Bronchial epithelial cell (primary cell): ENCODE data around the gene OPN1SW. TPM values are rescaled to one million over a fixed set of nuclear protein-coding genes. Genes with fewer than 3 reads are reported as not detected.

Experiments
- DNase-seq: peaks from one replicate; pipeline ENCODE4 v3.0.0-alpha.2; 2010; ENCODE audit warnings: low read depth
- FAIRE-seq: peaks from 2 replicates; lab custom pipeline; 2011; peaks lifted over from hg19 to GRCh38; lab: Jason Lieb, UNC
- H3K27me3 ChIP-seq: 2 replicates; pipeline ENCODE4 v1.5.1; 2011; ENCODE audit warnings: low read length; ENCODE audit not compliant: control insufficient read depth, insufficient read depth
- H3K36me3 ChIP-seq: 2 replicates; pipeline ENCODE4 v1.5.1; 2011; ENCODE audit warnings: low read length; ENCODE audit not compliant: control insufficient read depth, insufficient read depth
- H3K4me3 ChIP-seq: 2 replicates; pipeline ENCODE4 v1.5.1; 2011; ENCODE audit warnings: mild to moderate bottlenecking, low read depth, low read length, control low read depth
- total RNA-seq: library from RNA; depleted of rRNA; stranded (reverse); fragments of >200 nt; gene quantifications from 2 replicates; pipeline ENCODE4 v1.2.1, GENCODE V29; 2014
- TF ChIP-seq, protein P1 (sequence below): IDR thresholded peaks from 2 replicates; pipeline ENCODE4 v1.5.1; 2011; ENCODE audit warnings: mild to moderate bottlenecking, moderate library complexity, low read length, control low read depth, inconsistent platforms; ENCODE audit not compliant: insufficient read depth, severe bottlenecking

The OPN1SW gene
- total RNA-seq, 1 donor from 2014 or later = not detected

DNA sequence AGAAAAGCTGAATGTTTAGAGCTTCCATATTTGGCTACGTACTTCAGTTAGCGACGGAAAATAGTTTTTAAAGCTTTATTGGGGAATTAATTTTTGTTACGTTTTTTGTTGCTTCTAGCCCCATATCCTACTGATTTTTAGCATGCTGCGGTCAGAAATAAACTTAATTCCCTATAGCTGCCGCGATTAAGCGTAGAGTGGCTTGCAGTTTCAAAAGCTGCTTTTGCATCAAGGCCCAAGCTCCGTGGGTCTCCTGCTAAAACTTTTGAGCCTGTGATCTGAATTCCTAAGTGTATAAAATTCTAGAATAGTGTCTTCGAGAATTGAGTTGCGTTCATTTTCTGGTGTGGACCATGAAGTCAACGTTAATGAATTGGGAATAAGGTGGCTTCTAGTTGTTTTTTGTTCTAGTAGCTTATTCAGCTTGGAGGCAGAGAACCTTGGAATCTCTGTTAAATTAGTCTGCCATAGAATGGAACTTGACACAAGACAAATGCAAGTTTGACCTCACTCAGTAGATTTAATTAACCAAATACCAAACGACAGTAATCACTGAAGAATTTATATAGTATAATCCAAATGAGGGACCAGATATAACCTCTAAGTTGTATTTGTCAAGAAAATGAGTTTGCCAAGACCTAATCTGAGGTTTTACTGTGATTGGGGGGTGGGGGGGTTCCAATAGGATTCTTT lies 35.5 kb downstream of the OPN1SW start:
- Histone ChIP-seq H3K36me3 (no peaks in the 10 kb centered on the region), H3K4me3 (peak overlapping the region; percentile 99), H3K27me3 (no peaks in the 10 kb centered on the region)
- FAIRE-seq (no peak), DNase-seq (no peak)
- TF ChIP-seq, protein P1, sequence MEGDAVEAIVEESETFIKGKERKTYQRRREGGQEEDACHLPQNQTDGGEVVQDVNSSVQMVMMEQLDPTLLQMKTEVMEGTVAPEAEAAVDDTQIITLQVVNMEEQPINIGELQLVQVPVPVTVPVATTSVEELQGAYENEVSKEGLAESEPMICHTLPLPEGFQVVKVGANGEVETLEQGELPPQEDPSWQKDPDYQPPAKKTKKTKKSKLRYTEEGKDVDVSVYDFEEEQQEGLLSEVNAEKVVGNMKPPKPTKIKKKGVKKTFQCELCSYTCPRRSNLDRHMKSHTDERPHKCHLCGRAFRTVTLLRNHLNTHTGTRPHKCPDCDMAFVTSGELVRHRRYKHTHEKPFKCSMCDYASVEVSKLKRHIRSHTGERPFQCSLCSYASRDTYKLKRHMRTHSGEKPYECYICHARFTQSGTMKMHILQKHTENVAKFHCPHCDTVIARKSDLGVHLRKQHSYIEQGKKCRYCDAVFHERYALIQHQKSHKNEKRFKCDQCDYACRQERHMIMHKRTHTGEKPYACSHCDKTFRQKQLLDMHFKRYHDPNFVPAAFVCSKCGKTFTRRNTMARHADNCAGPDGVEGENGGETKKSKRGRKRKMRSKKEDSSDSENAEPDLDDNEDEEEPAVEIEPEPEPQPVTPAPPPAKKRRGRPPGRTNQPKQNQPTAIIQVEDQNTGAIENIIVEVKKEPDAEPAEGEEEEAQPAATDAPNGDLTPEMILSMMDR = no peak

DNA sequence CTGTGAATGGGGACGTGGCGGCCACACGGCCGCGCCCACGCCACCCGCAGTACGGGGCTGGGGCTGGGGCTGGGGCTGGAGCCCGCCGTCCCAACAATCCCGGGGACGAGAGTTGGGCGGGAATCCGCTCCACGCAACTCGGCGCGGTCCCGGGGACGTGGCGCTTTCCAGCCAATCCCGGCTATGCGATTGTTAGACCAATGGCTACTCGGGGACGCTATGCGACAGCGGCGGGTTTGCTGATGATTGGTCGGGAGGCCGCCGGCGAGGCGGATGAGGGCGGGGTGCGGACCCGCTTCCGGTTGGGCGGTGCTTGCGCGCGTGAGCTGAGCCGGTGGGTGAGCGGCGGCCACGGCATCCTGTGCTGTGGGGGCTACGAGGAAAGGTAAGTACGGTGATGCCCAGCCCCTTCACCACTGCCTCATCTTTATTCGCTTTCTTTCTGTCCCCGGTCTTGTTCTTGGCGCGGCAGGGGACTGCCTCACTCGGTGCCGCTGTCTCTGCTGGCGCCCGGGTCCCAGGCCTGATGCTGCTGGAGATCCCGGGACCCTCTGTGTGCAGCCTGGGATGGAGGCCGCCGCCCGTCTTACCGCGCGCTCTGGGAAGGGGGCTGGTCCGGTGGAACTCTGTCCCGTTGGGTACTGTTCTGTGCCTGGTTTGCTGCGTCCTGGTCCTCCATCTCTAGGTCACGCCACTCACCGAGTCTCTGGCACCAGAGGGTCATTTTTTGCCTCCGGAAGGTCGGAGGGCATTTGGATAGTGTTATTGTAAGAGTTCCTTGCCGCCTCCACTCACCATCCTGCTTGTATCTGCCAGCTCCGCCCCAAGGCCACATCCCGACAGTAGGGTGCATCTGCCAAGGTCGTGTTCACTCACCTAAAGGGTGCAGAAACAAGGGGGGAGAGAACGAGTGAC lies 36.3 kb downstream of the OPN1SW start, which contains the start of gene CALU:
Gene CALU, plus strand, starts transcription at position 312 of the 915 bp plus-strand sequence. CDS start 9,225 bp downstream, outside the sequence.
- Histone ChIP-seq H3K4me3 (peak within 1 kb of the TSS; percentile 99), H3K36me3 (no peaks in the 10 kb centered on the region), H3K27me3 (no peaks in the 10 kb centered on the region)
- DNase-seq (peak; percentile 89), FAIRE-seq (no peak)
- TF ChIP-seq, protein P1 = no peak

DNA sequence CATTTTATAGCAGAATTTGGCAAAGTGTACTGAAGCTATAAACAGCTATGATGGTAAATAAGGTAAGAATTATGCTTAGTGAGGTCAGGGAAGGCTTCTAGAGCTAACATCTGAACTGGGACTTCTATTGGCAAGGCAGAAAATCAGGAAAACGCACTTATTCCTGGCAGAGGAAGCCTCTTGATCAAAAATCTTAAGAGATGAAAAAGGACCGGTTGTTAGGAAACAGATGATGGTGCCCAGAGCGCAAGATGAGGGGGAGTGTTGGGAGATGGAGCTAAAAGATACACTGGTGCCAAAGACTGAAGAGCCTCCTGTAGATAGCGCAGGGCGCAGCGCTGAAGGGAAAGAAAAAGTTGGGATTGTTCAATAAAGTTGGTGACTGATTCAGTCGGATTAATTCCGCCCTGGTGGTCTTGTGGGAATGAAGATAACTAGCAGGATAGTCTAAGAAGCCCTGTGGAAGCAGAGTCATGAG lies 37.0 kb downstream of the OPN1SW start:
- H3K4me3 ChIP-seq = peak overlapping the region; percentile 99
- no peak for DNase-seq
- H3K36me3 ChIP-seq = no peaks in the 10 kb centered on the region
- TF ChIP-seq, protein P1 = no peak
- no peak for FAIRE-seq
- no peaks in the 10 kb centered on the region for H3K27me3 ChIP-seq

DNA sequence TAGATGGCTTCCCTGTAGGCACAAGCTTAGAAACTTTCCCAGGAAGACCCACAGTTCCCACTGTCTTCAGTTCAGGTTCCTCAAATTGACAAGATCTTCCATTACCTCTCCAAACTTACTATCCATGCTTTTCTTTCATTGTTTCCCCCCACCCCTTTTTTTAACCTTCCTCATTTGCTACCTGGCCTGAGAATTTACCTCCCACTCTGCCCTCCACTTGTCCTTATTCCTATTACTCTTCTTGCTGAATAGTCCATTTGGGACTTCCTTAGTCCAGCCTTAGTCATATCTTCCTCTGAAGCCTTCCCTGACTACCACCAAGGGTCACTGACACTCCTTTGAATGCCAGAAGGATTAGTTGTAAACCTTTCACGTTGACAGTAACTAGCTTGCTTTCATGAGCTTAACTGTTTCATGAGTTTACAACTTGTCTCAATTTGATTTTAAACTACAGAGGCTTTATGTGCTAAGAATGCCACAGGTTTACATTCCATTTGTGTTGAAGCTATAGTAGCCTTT lies 37.7 kb downstream of the OPN1SW start:
- no peaks in the 10 kb centered on the region for H3K36me3 ChIP-seq
- TF ChIP-seq, protein P1 = no peak
- FAIRE-seq = no peak
- DNase-seq = peak; percentile 87
- no peak overlapping the region for H3K4me3 ChIP-seq
- no peaks in the 10 kb centered on the region for H3K27me3 ChIP-seq

DNA sequence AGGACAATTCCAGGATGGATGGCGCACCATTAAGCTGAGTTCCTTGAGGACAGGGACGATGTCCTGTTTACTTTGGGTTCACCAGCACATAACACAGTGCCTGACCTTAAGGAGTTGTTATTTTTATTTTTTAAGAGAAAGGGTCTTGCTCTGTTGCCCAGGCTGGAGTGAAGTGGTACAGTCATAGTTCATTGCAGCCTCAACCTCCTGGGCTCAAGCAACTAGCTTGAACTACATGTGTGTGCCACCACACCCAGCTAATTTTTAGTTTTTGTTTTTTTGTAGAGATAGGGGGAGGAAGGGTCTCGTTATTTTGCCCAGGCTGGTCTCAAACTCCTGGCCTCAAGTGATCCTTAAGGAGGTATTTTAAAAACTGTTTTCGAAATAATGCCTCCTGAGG lies 38.2 kb downstream of the OPN1SW start:
- TF ChIP-seq, protein P1 = no peak
- Histone ChIP-seq H3K36me3 (no peaks in the 10 kb centered on the region), H3K4me3 (no peak overlapping the region), H3K27me3 (no peaks in the 10 kb centered on the region)
- DNase-seq (no peak), FAIRE-seq (no peak)
